Psoas muscle (tissue), 8 donors: Measurements from ENCODE around the gene SETD1B. TPM values are rescaled to one million over a fixed set of nuclear protein-coding genes. Genes with fewer than 3 reads are reported as not detected.

ENCODE experiments used
- ATAC-seq, 4 donors: fragments of 200-7000 bp; cut with Tn5 transposase; one replicate each; pipeline ENCODE4 v1.9.1; 2020; ENCODE audit warnings: moderate library complexity in 3 of 4, mild to moderate bottlenecking in 2 of 4
- DNase-seq, 2 donors: peaks; one replicate each; pipeline ENCODE4 v3.0.0-alpha.2; 2020
- H3K27ac ChIP-seq: fragments of 200-600 bp; one replicate; pipeline ENCODE4 v1.8.0; 2022
- H3K27me3 ChIP-seq, 3 donors: fragments of 200-600 bp in 1 of 3; one replicate each; pipeline versions ENCODE4 v1.6.1 to v1.8.0; 2013 to 2022; ENCODE audit warnings: low read length in 2 of 3, mild to moderate bottlenecking in 2 of 3, moderate library complexity in 1 of 3; ENCODE audit not compliant: insufficient read depth in 3 of 3
- H3K36me3 ChIP-seq, 2 donors: fragments of 200-600 bp in 1 of 2; one replicate each; pipeline versions ENCODE4 v1.6.1 to v1.8.0; 2013 to 2022; ENCODE audit warnings: low read depth in 1 of 2, mild to moderate bottlenecking in 1 of 2, moderate library complexity in 1 of 2; ENCODE audit not compliant: insufficient read depth in 1 of 2
- H3K4me1 ChIP-seq: fragments of 200-600 bp; one replicate; pipeline ENCODE4 v1.8.0; 2022
- H3K4me3 ChIP-seq: fragments of 200-600 bp; one replicate; pipeline ENCODE4 v1.8.0; 2022; ENCODE audit warnings: mild to moderate bottlenecking
- H3K9me3 ChIP-seq: fragments of 200-600 bp; one replicate; pipeline ENCODE4 v1.8.0; 2022
- CTCF ChIP-seq: fragments of 200-600 bp; IDR thresholded peaks from one replicate; pipeline ENCODE4 v1.8.0; 2022; ENCODE audit warnings: antibody characterized with exemption
- WGBS, 3 donors: extraction: QIAGEN DNeasy Blood & Tissue Kit; methylation state at CpG; one replicate each; pipeline versions ENCODE4 v1.1.6 to v1.1.7; 2013; 5-methylcytosine and 5-hydroxymethylcytosine counted together
- intact Hi-C, 2 donors: fragments of 100-400 bp; cut with DNase I; formaldehyde crosslinking; loops; one replicate each; pipeline versions ENCODE4 v1.11.0 to v1.14.2; 2022
- polyA plus RNA-seq, 3 donors: library from polyadenylated mRNA; stranded (reverse); fragments of 200-250 nt; gene quantifications; one replicate each; pipeline ENCODE4 v1.2.3, GENCODE V29; 2013
- total RNA-seq, 4 donors: library from RNA; stranded (reverse); fragmentation: NEBNext Ultra II Directional in 2 of 4; extraction: Animal tissue kit (Norgen Biotek cat#: 25700) in 2 of 4; gene quantifications; one replicate each; pipeline versions ENCODE4 v1.2.1 to v1.2.4, GENCODE V29; 2021 to 2023
- donor health status: healthy with polysubstance abuse.
- donor health status: DM: no; HTN: no; CAD: no; lungs with moderate emphysema.
- donor health status: Bipolar disorder and iron deficiency.
- donor health status: healthy.
- donor health status: DM: yes; HTN: yes; CAD: no.
- donor health status: DM: no; HTN: no; CAD: no.
- donor health status: DM: no; HTN: no; CAD: no.
- donor health status: DM: yes; HTN: yes; CAD: no.

The SETD1B gene
- total and polyA plus RNA-seq, 7 donors, result 2.8 to 13.0 (median 9.2) TPM

- 90 to 95% (median 93%) methylated on average over 3 of the region's 3 CpGs for WGBS, 3 donors
- Histone ChIP-seq H3K4me1 (peaks cover 39% of the 10 kb centered on the region), H3K27me3 (no peaks in the 10 kb centered on the region), H3K4me3 (no peak overlapping the region), H3K27ac (no peak overlapping the region), H3K9me3 (no peaks in the 10 kb centered on the region), H3K36me3 (peaks cover 0 to 11% of the 10 kb centered on the region in 2 donors)
- ATAC-seq, result no peak
- no peak for TF ChIP-seq CTCF
- DNase-seq, result no peak
- intact Hi-C loops, result no loop called here
These were observed 39.0 kb upstream of the SETD1B start for GRCh38 chr12:121764808-121765207.

GRCh38 chr12:121765573-121765972 is 38.2 kb upstream of the SETD1B start:
- intact Hi-C loops, result no loop called here
- peak overlapping the region; percentile 41 for H3K27ac ChIP-seq
- no peaks in the 10 kb centered on the region for H3K9me3 ChIP-seq
- peaks cover 39% of the 10 kb centered on the region for H3K4me1 ChIP-seq
- H3K27me3 ChIP-seq, result no peaks in the 10 kb centered on the region
- DNase-seq (no peak), ATAC-seq (peak in 3 of 4 donors; percentile 25 to 38 (median 29))
- H3K36me3 ChIP-seq, result peaks cover 0 to 9% of the 10 kb centered on the region in 2 donors
- TF ChIP-seq CTCF, result no peak
- WGBS, 3 donors, result 55 to 75% (median 71%) methylated on average over 5 of the region's 5 CpGs
- no peak overlapping the region for H3K4me3 ChIP-seq

GRCh38 chr12:121766290-121767039 is 37.3 kb upstream of the SETD1B start:
- H3K36me3 ChIP-seq, result peaks cover 0 to 12% of the 10 kb centered on the region in 2 donors
- H3K4me3 ChIP-seq, result no peak overlapping the region
- no peak for TF ChIP-seq CTCF
- H3K27me3 ChIP-seq, result no peaks in the 10 kb centered on the region
- WGBS, 3 donors, result 77 to 92% (median 82%) methylated on average over 5 of the region's 5 CpGs
- peaks cover 37% of the 10 kb centered on the region for H3K4me1 ChIP-seq
- H3K9me3 ChIP-seq, result no peaks in the 10 kb centered on the region
- no peak for ATAC-seq
- DNase-seq, result no peak
- intact Hi-C loops, result no loop called here
- peak overlapping the region; percentile 41 for H3K27ac ChIP-seq

- H3K4me3 ChIP-seq, result no peak overlapping the region
- H3K36me3 ChIP-seq, result peaks cover 0 to 12% of the 10 kb centered on the region in 2 donors
- 6 to 17% (median 12%) methylated on average over 10 of the region's 10 CpGs for WGBS, 3 donors
- peak overlapping the region; percentile 60 for H3K27ac ChIP-seq
- no peak for TF ChIP-seq CTCF
- peaks cover 27% of the 10 kb centered on the region for H3K4me1 ChIP-seq
- intact Hi-C loops, result no loop called here
- no peaks in the 10 kb centered on the region for H3K9me3 ChIP-seq
- no peaks in the 10 kb centered on the region for H3K27me3 ChIP-seq
- DNase-seq, result peak in 1 of 2 donors; percentile 50
- peak; percentile 49 to 70 (median 66) for ATAC-seq
These were observed 36.2 kb upstream of the SETD1B start for GRCh38 chr12:121767525-121768016.
